Fibroblast of skin of right quadriceps (primary cell): ENCODE data around the gene ARAP1.

Experiments
- DNase-seq: peaks from one replicate; pipeline ENCODE4 v3.0.0-alpha.2; 2013

The ARAP1 gene

GRCh38 chr11:72760539-72761405 is 8.6 kb upstream of the ARAP1 start:
- DNase-seq: peak; percentile 61

GRCh38 chr11:72759468-72759985 is 7.3 kb upstream of the ARAP1 start:
- no peak for DNase-seq

GRCh38 chr11:72758690-72759389 is 6.6 kb upstream of the ARAP1 start:
- peak; percentile 92 for DNase-seq

- DNase-seq: peak; percentile 69
Observed at GRCh38 chr11:72758304-72758689, 6.1 kb upstream of the ARAP1 start.

GRCh38 chr11:72755713-72756285 is 3.6 kb upstream of the ARAP1 start:
- no peak for DNase-seq

- DNase-seq: no peak
Observed at GRCh38 chr11:72754544-72755155, 2.4 kb upstream of the ARAP1 start.

GRCh38 chr11:72754149-72754543 is 1.9 kb upstream of the ARAP1 start:
- no peak for DNase-seq

- no peak for DNase-seq
Observed at GRCh38 chr11:72753341-72754148, 1.3 kb upstream of the ARAP1 start.

GRCh38 chr11:72751116-72752087 is 806 bp downstream of the ARAP1 start:
- DNase-seq: no peak

GRCh38 chr11:72750556-72751115 is 1.6 kb downstream of the ARAP1 start:
- DNase-seq: no peak

- no peak for DNase-seq
Observed at GRCh38 chr11:72750086-72750485, 2.1 kb downstream of the ARAP1 start.

GRCh38 chr11:72747289-72747855 is 4.8 kb downstream of the ARAP1 start:
- DNase-seq: no peak

GRCh38 chr11:72746821-72747220 is 5.4 kb downstream of the ARAP1 start:
- DNase-seq: no peak

GRCh38 chr11:72745925-72746550 is 6.2 kb downstream of the ARAP1 start:
- DNase-seq: no peak

- no peak for DNase-seq
Observed at GRCh38 chr11:72745511-72745910, 6.7 kb downstream of the ARAP1 start.

- no peak for DNase-seq
Observed at GRCh38 chr11:72744474-72744873, 7.7 kb downstream of the ARAP1 start.

GRCh38 chr11:72743321-72744221 is 8.6 kb downstream of the ARAP1 start:
- DNase-seq: no peak

- no peak for DNase-seq
Observed at GRCh38 chr11:72742513-72743320, 9.5 kb downstream of the ARAP1 start.
